Right cardiac atrium (tissue), 5 donors: ENCODE measurements around the gene DOCK9. TPM values are rescaled to one million over a fixed set of nuclear protein-coding genes. Genes with fewer than 3 reads are reported as not detected.

ENCODE experiments used
- ATAC-seq, 2 donors: fragments of 200-7000 bp; cut with Tn5 transposase; one replicate each; pipeline versions ENCODE4 v1.8.0 to v1.9.1; 2020; ENCODE audit warnings: moderate library complexity in 2 of 2, mild to moderate bottlenecking in 1 of 2
- DNase-seq, 3 donors: peaks; one replicate each; pipeline ENCODE4 v3.0.0-alpha.2; 2020
- H3K27ac ChIP-seq: one replicate; pipeline ENCODE4 v1.5.1; 2013; ENCODE audit warnings: mild to moderate bottlenecking, low read length, control low read depth, moderate library complexity
- H3K27me3 ChIP-seq: one replicate; pipeline ENCODE4 v1.6.1; 2013; ENCODE audit not compliant: control insufficient read depth, insufficient read depth
- H3K4me1 ChIP-seq: one replicate; pipeline ENCODE4 v1.6.1; 2013; ENCODE audit warnings: low read length; ENCODE audit not compliant: control insufficient read depth, insufficient read depth
- H3K4me3 ChIP-seq: one replicate; pipeline ENCODE4 v1.5.1; 2013; ENCODE audit warnings: low read length, control low read depth
- H3K9me3 ChIP-seq: one replicate; pipeline ENCODE4 v1.6.1; 2013; ENCODE audit warnings: low read length; ENCODE audit not compliant: control insufficient read depth
- WGBS: extraction: QIAGEN DNeasy Blood & Tissue Kit; methylation state at CpG from one replicate; pipeline ENCODE4 v1.1.7; 2013; 5-methylcytosine and 5-hydroxymethylcytosine counted together
- intact Hi-C, 4 donors: fragments of 100-400 bp; cut with DNase I; formaldehyde crosslinking; loops; one replicate each; pipeline versions ENCODE4 v1.11.0 to v1.14.0; 2022 to 2023
- polyA plus RNA-seq: library from polyadenylated mRNA; stranded (reverse); fragments of 200-250 nt; gene quantifications from one replicate; pipeline ENCODE4 v1.2.3, GENCODE V29; 2013
- total RNA-seq, 4 donors: library from RNA; stranded (reverse); fragmentation: NEBNext Ultra II Directional; extraction: Animal tissue kit (Norgen Biotek cat#: 25700); gene quantifications; one replicate each; pipeline ENCODE4 v1.2.1, GENCODE V29; 2021
- donor health status: healthy with polysubstance abuse.
- donor health status: DM: no; HTN: yes; CAD: no.
- donor health status: DM: no; HTN: no; CAD: no.
- donor health status: DM: no; HTN: yes; CAD: no; lungs with severe emphysema.
- donor health status: DM: yes; HTN: yes; CAD: no.

Gene DOCK9
- total and polyA plus RNA-seq, 5 donors = 26.8 to 59.7 (median 55.4) TPM

GRCh38 chr13:98974053-98974452, 3.8 kb downstream of the DOCK9 start:
- DNase-seq (no peak), ATAC-seq (peak in 1 of 2 donors; percentile 7)
- H3K4me1 ChIP-seq = peaks cover 8% of the 10 kb centered on the region
- H3K9me3 ChIP-seq = no peaks in the 10 kb centered on the region
- peak overlapping the region; percentile 56 for H3K27ac ChIP-seq
- intact Hi-C loops = loop anchor here in 1 of 4 donors (10.0 kb wide), 1 partner anchor 59 kb away; no protein-coding TSS in a partner anchor
- peak overlapping the region; percentile 4 for H3K4me3 ChIP-seq
- 48% methylated on average over 2 of the region's 2 CpGs for WGBS
- no peaks in the 10 kb centered on the region for H3K27me3 ChIP-seq

GRCh38 chr13:98972627-98973026, 5.2 kb downstream of the DOCK9 start:
- DNase-seq = no peak
- peak in 1 of 2 donors; percentile 49 for ATAC-seq
- Histone ChIP-seq H3K27me3 (no peaks in the 10 kb centered on the region), H3K9me3 (no peaks in the 10 kb centered on the region), H3K4me3 (no peak overlapping the region), H3K4me1 (peaks cover 6% of the 10 kb centered on the region), H3K27ac (peak overlapping the region; percentile 13)
- WGBS = 49% methylated on average over 4 of the region's 4 CpGs
- intact Hi-C loops = loop anchor here in 1 of 4 donors (10.0 kb wide), 1 partner anchor 58 kb away; no protein-coding TSS in a partner anchor

GRCh38 chr13:98972059-98972458, 5.8 kb downstream of the DOCK9 start:
- ATAC-seq = no peak
- Histone ChIP-seq H3K4me3 (no peak overlapping the region), H3K4me1 (peaks cover 6% of the 10 kb centered on the region), H3K27me3 (no peaks in the 10 kb centered on the region), H3K9me3 (no peaks in the 10 kb centered on the region), H3K27ac (peak overlapping the region; percentile 13)
- WGBS = 59% methylated on average over 3 of the region's 3 CpGs
- DNase-seq = no peak
- intact Hi-C loops = loop anchor here in 1 of 4 donors (10.0 kb wide), 1 partner anchor 57 kb away; no protein-coding TSS in a partner anchor

GRCh38 chr13:98970330-98970729, 7.5 kb downstream of the DOCK9 start:
- peaks cover 6% of the 10 kb centered on the region for H3K4me1 ChIP-seq
- no peaks in the 10 kb centered on the region for H3K9me3 ChIP-seq
- DNase-seq (peak in 2 of 3 donors; percentile 40 to 75), ATAC-seq (peak; percentile 71 to 90)
- intact Hi-C loops = loop anchor here in 1 of 4 donors (10.0 kb wide), 1 partner anchor 56 kb away; no protein-coding TSS in a partner anchor
- H3K4me3 ChIP-seq = no peak overlapping the region
- H3K27me3 ChIP-seq = no peaks in the 10 kb centered on the region
- H3K27ac ChIP-seq = no peak overlapping the region
- WGBS = 25% methylated on average over 5 of the region's 5 CpGs

- H3K27me3 ChIP-seq = no peaks in the 10 kb centered on the region
- DNase-seq (no peak), ATAC-seq (no peak)
- WGBS = 44% methylated on average over 4 of the region's 4 CpGs
- H3K4me1 ChIP-seq = peaks cover 24% of the 10 kb centered on the region
- intact Hi-C loops = loop anchor here in 1 of 4 donors (10.0 kb wide), 1 partner anchor 67 kb away; no protein-coding TSS in a partner anchor
- H3K27ac ChIP-seq = no peak overlapping the region
- H3K9me3 ChIP-seq = no peaks in the 10 kb centered on the region
- H3K4me3 ChIP-seq = no peak overlapping the region
Measured at GRCh38 chr13:98967491-98967890, 10.4 kb downstream of the DOCK9 start.

GRCh38 chr13:98966019-98966418, 11.8 kb downstream of the DOCK9 start:
- 78% methylated on average over 11 of the region's 11 CpGs for WGBS
- Histone ChIP-seq H3K27me3 (no peaks in the 10 kb centered on the region), H3K4me1 (peaks cover 30% of the 10 kb centered on the region), H3K9me3 (no peaks in the 10 kb centered on the region), H3K27ac (no peak overlapping the region), H3K4me3 (no peak overlapping the region)
- intact Hi-C loops = loop anchor here in 1 of 4 donors (10.0 kb wide), 1 partner anchor 69 kb away; no protein-coding TSS in a partner anchor
- DNase-seq (no peak), ATAC-seq (no peak)

- Histone ChIP-seq H3K4me1 (peaks cover 30% of the 10 kb centered on the region), H3K27ac (no peak overlapping the region), H3K9me3 (no peaks in the 10 kb centered on the region), H3K27me3 (no peaks in the 10 kb centered on the region), H3K4me3 (no peak overlapping the region)
- DNase-seq = no peak
- WGBS = 66% methylated on average over 2 of the region's 2 CpGs
- ATAC-seq = no peak
- intact Hi-C loops = loop anchor here in 1 of 4 donors (10.0 kb wide), 1 partner anchor 69 kb away; no protein-coding TSS in a partner anchor
Measured at GRCh38 chr13:98965325-98965724, 12.5 kb downstream of the DOCK9 start.

- ATAC-seq (no peak), DNase-seq (no peak)
- H3K4me3 ChIP-seq = no peak overlapping the region
- intact Hi-C loops = loop anchor here in 1 of 4 donors (10.0 kb wide), 1 partner anchor 71 kb away; no protein-coding TSS in a partner anchor
- no peaks in the 10 kb centered on the region for H3K9me3 ChIP-seq
- peaks cover 27% of the 10 kb centered on the region for H3K4me1 ChIP-seq
- peak overlapping the region; percentile 56 for H3K27ac ChIP-seq
- 43% methylated on average over 2 of the region's 2 CpGs for WGBS
- H3K27me3 ChIP-seq = no peaks in the 10 kb centered on the region
Measured at GRCh38 chr13:98963917-98964316, 13.9 kb downstream of the DOCK9 start.

- no peak for DNase-seq
- H3K4me3 ChIP-seq = no peak overlapping the region
- H3K4me1 ChIP-seq = peaks cover 28% of the 10 kb centered on the region
- 66% methylated on average over 9 of the region's 9 CpGs for WGBS
- no peaks in the 10 kb centered on the region for H3K9me3 ChIP-seq
- ATAC-seq = peak in 1 of 2 donors; percentile 32
- intact Hi-C loops = loop anchor here in 1 of 4 donors (10.0 kb wide), 1 partner anchor 72 kb away; no protein-coding TSS in a partner anchor
- H3K27me3 ChIP-seq = no peaks in the 10 kb centered on the region
- H3K27ac ChIP-seq = peak overlapping the region; percentile 48
Measured at GRCh38 chr13:98962901-98963590, 14.8 kb downstream of the DOCK9 start.

GRCh38 chr13:98961503-98962105, 16.3 kb downstream of the DOCK9 start:
- no peak overlapping the region for H3K4me3 ChIP-seq
- WGBS = 80% methylated on average over 7 of the region's 7 CpGs
- H3K27me3 ChIP-seq = no peaks in the 10 kb centered on the region
- peak overlapping the region; percentile 8 for H3K27ac ChIP-seq
- H3K9me3 ChIP-seq = no peaks in the 10 kb centered on the region
- ATAC-seq (peak in 1 of 2 donors; percentile 60), DNase-seq (no peak)
- H3K4me1 ChIP-seq = peaks cover 32% of the 10 kb centered on the region
- intact Hi-C loops = loop anchor here in 1 of 4 donors (10.0 kb wide), 1 partner anchor 73 kb away; no protein-coding TSS in a partner anchor
